ENCODE results near the gene CARMIL1.
"Not testable (repeated sequence)": the region's sequence is repeated elsewhere in the genome, so short reads cannot be mapped to it uniquely, and the experiment has no call there.

The CARMIL1 gene

GRCh38 chr6:25435416-25435985 is 156.3 kb downstream of the CARMIL1 start:
- H3K27me3 Mint-ChIP-seq = no peaks in the 10 kb centered on the region
- H3K27ac Mint-ChIP-seq = no peak overlapping the region

GRCh38 chr6:25436760-25437159 is 157.6 kb downstream of the CARMIL1 start:
- H3K27ac Mint-ChIP-seq = no peak overlapping the region
- CTCF ChIA-PET = interaction anchor here (1.2 to 1.6 kb wide), 2 partner anchors 10 to 17 kb away, joined by 4 to 5 read pairs; no protein-coding TSS in a partner anchor
- peaks cover 4% of the 10 kb centered on the region for H3K4me1 Mint-ChIP-seq
- H3K4me3 Mint-ChIP-seq = no peak overlapping the region
- no peaks in the 10 kb centered on the region for H3K36me3 Mint-ChIP-seq
- no peaks in the 10 kb centered on the region for H3K9me3 Mint-ChIP-seq
- no peak for DNase-seq
- no peaks in the 10 kb centered on the region for H3K27me3 Mint-ChIP-seq

More at GRCh38 chr6:25435416-25435985, 156.3 kb downstream of the CARMIL1 start:
- CTCF ChIA-PET = interaction anchor here (0.7 to 1.2 kb wide), 2 partner anchors 12 to 18 kb away, joined by 3 to 4 read pairs; no protein-coding TSS in a partner anchor
- Mint-ChIP-seq H3K9me3 (no peaks in the 10 kb centered on the region), H3K4me1 (no peaks in the 10 kb centered on the region), H3K4me3 (no peak overlapping the region), H3K36me3 (peaks cover 1% of the 10 kb centered on the region)
- no peak for DNase-seq

- H3K9me3 Mint-ChIP-seq = no peaks in the 10 kb centered on the region
These were observed 160.2 kb downstream of the CARMIL1 start for GRCh38 chr6:25439368-25439767.

GRCh38 chr6:25441663-25442270 is 162.6 kb downstream of the CARMIL1 start:
- Mint-ChIP-seq H3K36me3 (peaks cover 13% of the 10 kb centered on the region), H3K27ac (peak overlapping the region; percentile 78), H3K27me3 (no peaks in the 10 kb centered on the region), H3K9me3 (peaks cover 10% of the 10 kb centered on the region), H3K4me1 (peaks cover 19% of the 10 kb centered on the region), H3K4me3 (no peak overlapping the region)
- DNase-seq = peak; percentile 26
- CTCF ChIA-PET = interaction anchor here (1.6 kb wide), 1 partner anchor 71 kb away, joined by 3 read pairs; no protein-coding TSS in a partner anchor

More at GRCh38 chr6:25439368-25439767, 160.2 kb downstream of the CARMIL1 start:
- peaks cover 16% of the 10 kb centered on the region for H3K4me1 Mint-ChIP-seq
- CTCF ChIA-PET = interaction anchor here (0.9 to 1.2 kb wide), 2 partner anchors 35 to 73 kb away, joined by 3 read pairs; no protein-coding TSS in a partner anchor
- no peak overlapping the region for H3K4me3 Mint-ChIP-seq
- no peak overlapping the region for H3K27ac Mint-ChIP-seq
- DNase-seq = no peak
- H3K36me3 Mint-ChIP-seq = peaks cover 3% of the 10 kb centered on the region
- no peaks in the 10 kb centered on the region for H3K27me3 Mint-ChIP-seq

- no peak for DNase-seq
- Mint-ChIP-seq H3K4me3 (no peak overlapping the region), H3K27ac (no peak overlapping the region), H3K9me3 (peaks cover 10% of the 10 kb centered on the region), H3K4me1 (peaks cover 27% of the 10 kb centered on the region), H3K27me3 (no peaks in the 10 kb centered on the region), H3K36me3 (peaks cover 13% of the 10 kb centered on the region)
- CTCF ChIA-PET = no interaction called here
These were observed 163.7 kb downstream of the CARMIL1 start for GRCh38 chr6:25442898-25443297.

- Mint-ChIP-seq H3K36me3 (peaks cover 13% of the 10 kb centered on the region), H3K4me1 (peaks cover 30% of the 10 kb centered on the region)
- H3K9me3 Mint-ChIP-seq, H3K27ac Mint-ChIP-seq, DNase-seq, H3K27me3 Mint-ChIP-seq, CTCF ChIA-PET, H3K4me3 Mint-ChIP-seq: not testable (repeated sequence)
These were observed 165.3 kb downstream of the CARMIL1 start for GRCh38 chr6:25444521-25444920.

GRCh38 chr6:25446830-25447569 is 167.8 kb downstream of the CARMIL1 start:
- H3K9me3 Mint-ChIP-seq = peaks cover 10% of the 10 kb centered on the region
- no peak overlapping the region for H3K27ac Mint-ChIP-seq
- CTCF ChIA-PET = no interaction called here
- H3K36me3 Mint-ChIP-seq = peaks cover 13% of the 10 kb centered on the region
- peaks cover 28% of the 10 kb centered on the region for H3K4me1 Mint-ChIP-seq
- DNase-seq = no peak
- H3K27me3 Mint-ChIP-seq = no peaks in the 10 kb centered on the region
- H3K4me3 Mint-ChIP-seq = no peak overlapping the region

- H3K36me3 Mint-ChIP-seq = peaks cover 11% of the 10 kb centered on the region
These were observed 168.4 kb downstream of the CARMIL1 start for GRCh38 chr6:25447570-25447929.

GRCh38 chr6:25448965-25449538 is 169.9 kb downstream of the CARMIL1 start:
- CTCF ChIA-PET = interaction anchor here (1.0 to 1.3 kb wide), 2 partner anchors 11 to 184 kb away, joined by 3 read pairs; no protein-coding TSS in a partner anchor
- H3K9me3 Mint-ChIP-seq = peaks cover 10% of the 10 kb centered on the region
- no peaks in the 10 kb centered on the region for H3K27me3 Mint-ChIP-seq
- peaks cover 11% of the 10 kb centered on the region for H3K36me3 Mint-ChIP-seq
- no peak overlapping the region for H3K4me3 Mint-ChIP-seq
- no peak for DNase-seq
- H3K4me1 Mint-ChIP-seq = peaks cover 18% of the 10 kb centered on the region
- no peak overlapping the region for H3K27ac Mint-ChIP-seq

More at GRCh38 chr6:25447570-25447929, 168.4 kb downstream of the CARMIL1 start:
- Mint-ChIP-seq H3K27me3 (no peaks in the 10 kb centered on the region), H3K4me1 (peaks cover 23% of the 10 kb centered on the region), H3K4me3 (no peak overlapping the region), H3K9me3 (peaks cover 10% of the 10 kb centered on the region), H3K27ac (peak overlapping the region; percentile 26)
- CTCF ChIA-PET = interaction anchor here (1.3 kb wide), 1 partner anchor 182 kb away, joined by 3 read pairs; no protein-coding TSS in a partner anchor
- DNase-seq = no peak

GRCh38 chr6:25449774-25450173 is 170.6 kb downstream of the CARMIL1 start:
- H3K27me3 Mint-ChIP-seq = no peaks in the 10 kb centered on the region
- H3K4me1 Mint-ChIP-seq = peaks cover 18% of the 10 kb centered on the region
- CTCF ChIA-PET = interaction anchor here (1.0 kb wide), 1 partner anchor 12 kb away, joined by 3 read pairs; no protein-coding TSS in a partner anchor
- H3K9me3 Mint-ChIP-seq = peaks cover 10% of the 10 kb centered on the region
- no peak overlapping the region for H3K27ac Mint-ChIP-seq
- H3K36me3 Mint-ChIP-seq = peaks cover 7% of the 10 kb centered on the region
- no peak for DNase-seq
- H3K4me3 Mint-ChIP-seq = no peak overlapping the region

- H3K4me1 Mint-ChIP-seq = peaks cover 18% of the 10 kb centered on the region
- H3K36me3 Mint-ChIP-seq = peaks cover 4% of the 10 kb centered on the region
- H3K27me3 Mint-ChIP-seq = no peaks in the 10 kb centered on the region
- no peak overlapping the region for H3K27ac Mint-ChIP-seq
- no peak overlapping the region for H3K4me3 Mint-ChIP-seq
- CTCF ChIA-PET = interaction anchor here (1.0 kb wide), 1 partner anchor 13 kb away, joined by 3 read pairs; no protein-coding TSS in a partner anchor
- peaks cover 6% of the 10 kb centered on the region for H3K9me3 Mint-ChIP-seq
- no peak for DNase-seq
These were observed 171.5 kb downstream of the CARMIL1 start for GRCh38 chr6:25450469-25451198.

- Mint-ChIP-seq H3K9me3 (no peaks in the 10 kb centered on the region), H3K27me3 (no peaks in the 10 kb centered on the region), H3K4me3 (no peak overlapping the region), H3K4me1 (peaks cover 12% of the 10 kb centered on the region), H3K27ac (no peak overlapping the region), H3K36me3 (no peaks in the 10 kb centered on the region)
- CTCF ChIA-PET = interaction anchor here (0.8 kb wide), 1 partner anchor 22 kb away, joined by 3 read pairs; no protein-coding TSS in a partner anchor
- DNase-seq = no peak
These were observed 172.9 kb downstream of the CARMIL1 start for GRCh38 chr6:25452031-25452430.

- peaks cover 4% of the 10 kb centered on the region for H3K4me1 Mint-ChIP-seq
- H3K27me3 Mint-ChIP-seq = no peaks in the 10 kb centered on the region
- no peak overlapping the region for H3K4me3 Mint-ChIP-seq
- H3K9me3 Mint-ChIP-seq = no peaks in the 10 kb centered on the region
- CTCF ChIA-PET = interaction anchor here (0.9 kb wide), 2 partner anchors 17 to 188 kb away, joined by 4 to 5 read pairs; no protein-coding TSS in a partner anchor
- H3K27ac Mint-ChIP-seq = no peak overlapping the region
- H3K36me3 Mint-ChIP-seq = no peaks in the 10 kb centered on the region
- DNase-seq = no peak
These were observed 174.1 kb downstream of the CARMIL1 start for GRCh38 chr6:25453288-25453687.

Measured in activated naive CD4-positive, alpha-beta T cell treated with anti-CD3 and anti-CD28 coated beads, Interleukin-2, amount 10 ng/mL, durations not matched to agents 7 days and 5 days (primary cell).